Stimulated activated memory B cell treated with anti-CD40 and anti-IgM and Interleukin-4, amounts not matched to agents 10 μg/mL and 1 μg/mL and 100 μg/mL, for 72 hours (primary cell): ENCODE data around the gene EMP2.
"Not testable (repeated sequence)": the region's sequence is repeated elsewhere in the genome, so short reads cannot be mapped to it uniquely, and the experiment has no call there.

Experiments used
- ATAC-seq: fragments of 150-1000 bp; cut with Tn5 transposase; 2 replicates; pipeline ENCODE4 v1.10.0; 2021
- H3K27ac Mint-ChIP-seq: one replicate; pipeline ENCODE4 v1.8.0; 2022; ENCODE audit warnings: mild to moderate bottlenecking, mixed read lengths
- H3K27me3 Mint-ChIP-seq: one replicate; pipeline ENCODE4 v1.8.0; 2022; ENCODE audit warnings: mixed read lengths
- H3K36me3 Mint-ChIP-seq: one replicate; pipeline ENCODE4 v1.8.0; 2022; ENCODE audit warnings: mixed read lengths
- H3K4me1 Mint-ChIP-seq: one replicate; pipeline ENCODE4 v1.8.0; 2022; ENCODE audit warnings: mixed read lengths
- H3K4me3 Mint-ChIP-seq: one replicate; pipeline ENCODE4 v1.8.0; 2022; ENCODE audit warnings: mild to moderate bottlenecking, moderate library complexity, mixed read lengths
- H3K9me3 Mint-ChIP-seq: one replicate; pipeline ENCODE4 v1.8.0; 2022; ENCODE audit warnings: mixed read lengths

The EMP2 gene

DNA sequence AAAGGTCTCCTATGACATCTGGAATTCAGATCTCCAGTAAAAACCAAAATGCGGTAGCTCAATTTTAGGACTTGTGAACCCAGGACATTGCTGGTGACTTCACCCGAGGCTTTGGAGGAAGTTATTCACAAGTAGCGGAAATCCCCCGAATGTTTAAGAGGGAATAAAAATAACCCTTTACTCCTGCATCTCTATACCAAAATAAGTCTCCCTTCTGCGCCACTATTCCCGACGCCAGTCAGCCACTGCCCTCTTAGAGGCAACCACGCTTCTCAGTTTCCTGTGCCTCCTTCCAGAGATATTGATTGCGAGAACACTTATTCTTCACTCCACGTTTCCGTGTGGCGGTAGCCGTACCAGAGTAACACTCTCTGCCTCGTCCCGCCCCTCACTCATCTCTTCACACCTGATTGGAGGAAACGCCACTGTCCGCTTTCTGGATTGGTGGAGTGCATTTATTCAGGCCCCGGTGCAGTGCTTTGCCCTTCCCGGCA lies 27.4 kb downstream of the EMP2 start:
- peak overlapping the region; percentile 90 for H3K4me3 Mint-ChIP-seq
- no peaks in the 10 kb centered on the region for H3K27me3 Mint-ChIP-seq
- peak; percentile 95 for ATAC-seq
- H3K27ac Mint-ChIP-seq, result peak overlapping the region; percentile 75
- H3K36me3 Mint-ChIP-seq, result peaks cover 12% of the 10 kb centered on the region
- H3K4me1 Mint-ChIP-seq, result peaks cover 23% of the 10 kb centered on the region
- H3K9me3 Mint-ChIP-seq, result peaks cover 13% of the 10 kb centered on the region

DNA sequence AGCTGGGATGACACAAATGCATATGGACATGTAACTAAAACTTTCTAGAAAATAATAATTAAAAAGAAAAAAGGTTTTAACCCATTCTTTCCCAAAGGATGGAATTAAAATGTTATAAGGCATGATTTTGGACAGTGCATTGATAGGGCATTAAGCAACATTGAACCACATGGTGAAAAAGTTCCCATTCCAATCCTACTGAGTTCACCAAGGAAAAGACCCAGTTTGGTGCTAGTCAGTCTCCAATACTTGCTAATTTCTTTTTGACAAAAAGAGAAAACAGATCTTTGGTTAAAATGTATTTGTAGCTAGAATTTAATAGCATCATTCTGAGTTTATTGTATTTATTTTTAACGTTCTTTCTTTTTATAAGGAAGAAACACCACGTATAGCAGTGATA lies 28.1 kb downstream of the EMP2 start:
- H3K27me3 Mint-ChIP-seq, result peaks cover 5% of the 10 kb centered on the region
- H3K4me1 Mint-ChIP-seq, result peaks cover 23% of the 10 kb centered on the region
- no peak for ATAC-seq
- peaks cover 17% of the 10 kb centered on the region for H3K36me3 Mint-ChIP-seq
- peak overlapping the region; percentile 90 for H3K4me3 Mint-ChIP-seq
- peak overlapping the region; percentile 75 for H3K27ac Mint-ChIP-seq
- H3K9me3 Mint-ChIP-seq, result peaks cover 17% of the 10 kb centered on the region

DNA sequence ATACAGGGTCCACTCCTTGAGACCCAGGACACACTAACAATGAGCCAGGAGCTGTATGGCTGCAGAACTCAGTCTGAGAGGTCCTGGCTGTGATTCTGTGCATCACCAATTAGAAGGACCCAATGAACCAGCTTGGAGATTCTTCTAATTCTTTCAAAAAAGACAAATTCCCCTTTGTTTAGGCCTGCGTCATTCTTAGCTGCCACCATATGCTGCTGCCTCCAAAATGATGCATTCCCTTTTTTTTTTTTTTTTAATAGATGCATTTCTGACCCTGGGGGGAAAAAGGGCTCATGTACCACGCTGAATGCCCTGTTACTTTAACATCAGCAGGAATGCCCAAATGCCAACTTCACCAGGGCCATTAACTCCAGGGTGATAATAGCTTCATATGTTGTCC lies 28.5 kb downstream of the EMP2 start:
- H3K27ac Mint-ChIP-seq, result no peak overlapping the region
- H3K9me3 Mint-ChIP-seq, result peaks cover 19% of the 10 kb centered on the region
- peaks cover 19% of the 10 kb centered on the region for H3K36me3 Mint-ChIP-seq
- ATAC-seq, result no peak
- H3K4me1 Mint-ChIP-seq, result peaks cover 23% of the 10 kb centered on the region
- peaks cover 8% of the 10 kb centered on the region for H3K27me3 Mint-ChIP-seq
- no peak overlapping the region for H3K4me3 Mint-ChIP-seq

DNA sequence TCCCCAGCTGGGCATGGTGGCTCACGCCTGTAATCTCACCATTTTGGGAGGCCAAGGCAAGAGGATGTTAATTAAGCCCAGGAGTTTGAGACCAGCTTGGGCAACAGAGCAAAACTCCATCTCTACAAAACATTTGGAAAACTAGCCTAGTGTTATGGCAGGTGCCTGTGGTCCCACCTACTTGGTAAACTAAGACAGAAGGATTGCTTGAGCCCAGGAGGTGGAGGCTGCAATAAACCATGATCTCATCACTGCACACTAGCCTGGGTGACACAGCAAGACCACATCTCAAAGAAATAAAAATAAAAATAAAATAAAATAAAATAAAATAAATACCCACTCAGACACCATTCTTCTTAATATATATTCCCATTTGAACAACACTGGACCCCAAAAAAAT lies 32.0 kb downstream of the EMP2 start:
- peaks cover 10% of the 10 kb centered on the region for H3K4me1 Mint-ChIP-seq
- no peak overlapping the region for H3K4me3 Mint-ChIP-seq
- H3K27ac Mint-ChIP-seq, result no peak overlapping the region
- peaks cover 12% of the 10 kb centered on the region for H3K9me3 Mint-ChIP-seq
- peaks cover 11% of the 10 kb centered on the region for H3K36me3 Mint-ChIP-seq
- ATAC-seq, result no peak
- H3K27me3 Mint-ChIP-seq, result peaks cover 13% of the 10 kb centered on the region

DNA sequence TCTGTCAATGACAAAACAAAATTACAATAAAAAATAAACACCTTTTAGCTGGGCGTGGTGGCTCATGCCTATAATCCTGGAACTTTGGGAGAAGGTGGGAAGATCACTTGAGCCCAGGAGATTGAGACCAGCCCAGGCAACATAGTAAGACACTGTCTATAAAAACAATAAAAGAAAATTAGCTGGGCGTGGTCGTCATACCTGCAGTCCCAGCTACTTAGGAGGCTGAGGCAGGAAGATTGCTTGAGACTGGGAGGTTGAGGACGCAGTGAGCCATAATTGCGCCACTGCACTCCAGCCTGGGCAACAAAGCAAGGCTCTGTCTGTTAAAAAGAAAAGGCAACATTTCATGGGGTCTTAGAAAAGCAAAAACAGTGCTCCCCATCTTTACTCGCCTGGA lies 32.7 kb downstream of the EMP2 start:
- peaks cover 18% of the 10 kb centered on the region for H3K27me3 Mint-ChIP-seq
- H3K9me3 Mint-ChIP-seq, result peaks cover 12% of the 10 kb centered on the region
- H3K36me3 Mint-ChIP-seq, result peaks cover 11% of the 10 kb centered on the region

DNA sequence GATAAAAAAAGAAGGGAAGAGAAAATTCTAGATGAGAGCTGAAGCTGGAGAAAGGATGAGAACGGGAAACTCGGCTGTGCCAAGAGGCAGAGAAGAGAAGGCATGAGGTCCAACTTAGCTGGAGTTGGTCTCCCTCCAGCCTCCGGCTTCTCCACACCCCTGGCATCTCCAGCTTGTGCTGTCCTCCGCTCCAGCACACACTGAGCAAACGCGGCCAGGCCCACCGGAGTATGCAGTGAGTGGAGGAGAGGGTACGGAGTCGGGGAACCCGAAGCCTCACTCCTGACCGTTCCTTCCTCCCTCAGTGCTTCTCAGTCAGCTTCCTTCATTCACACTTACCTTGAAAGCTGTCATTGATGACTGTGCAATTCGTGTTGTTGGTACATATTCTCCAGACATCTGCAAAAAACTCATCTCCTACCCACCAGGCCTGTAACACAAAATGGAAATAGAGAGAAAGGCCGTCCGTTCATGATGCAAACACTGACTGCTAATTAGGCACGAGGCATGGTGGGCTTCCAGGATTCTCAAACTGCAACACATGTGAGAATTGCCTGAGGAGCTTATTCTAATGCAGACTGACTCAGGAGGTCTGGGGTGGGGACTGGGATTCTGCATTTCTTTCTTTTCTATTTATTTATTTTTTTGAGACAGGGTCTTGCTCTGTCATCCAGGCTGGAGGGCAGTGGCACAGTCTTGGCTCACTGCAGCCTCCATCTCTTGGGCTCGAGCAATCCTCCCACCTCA lies 37.0 kb downstream of the EMP2 start:
- no peaks in the 10 kb centered on the region for H3K4me1 Mint-ChIP-seq
- no peak overlapping the region for H3K4me3 Mint-ChIP-seq
- H3K27me3 Mint-ChIP-seq, result peaks cover 18% of the 10 kb centered on the region
- no peak overlapping the region for H3K27ac Mint-ChIP-seq
- H3K36me3 Mint-ChIP-seq, result peaks cover 11% of the 10 kb centered on the region
- no peak for ATAC-seq
- peaks cover 7% of the 10 kb centered on the region for H3K9me3 Mint-ChIP-seq

More for the DNA sequence above, 32.7 kb downstream of the EMP2 start:
- Mint-ChIP-seq H3K4me3 (no peak overlapping the region), H3K4me1 (peaks cover 3% of the 10 kb centered on the region), H3K27ac (no peak overlapping the region)
- ATAC-seq, result no peak

DNA sequence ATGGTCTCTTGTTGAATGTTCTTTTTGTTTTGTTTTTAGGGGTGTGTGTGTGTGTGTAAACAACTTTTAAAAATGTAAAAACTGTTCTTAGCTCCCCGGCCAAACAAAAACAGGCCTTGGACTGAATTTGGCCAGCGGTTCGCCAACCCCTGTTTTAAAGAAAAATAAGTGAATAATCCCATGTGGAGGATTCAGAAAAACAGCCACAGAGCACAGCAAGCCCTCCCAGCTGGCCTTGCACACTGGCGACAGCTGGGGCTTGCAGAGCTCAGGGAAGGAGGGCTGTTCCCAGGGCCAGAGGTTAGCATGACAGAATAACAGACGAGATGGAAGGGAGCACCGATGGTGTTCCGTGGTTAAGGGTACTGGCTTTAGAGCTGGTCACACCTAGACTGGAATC lies 39.0 kb downstream of the EMP2 start:
- no peak overlapping the region for H3K4me3 Mint-ChIP-seq

DNA sequence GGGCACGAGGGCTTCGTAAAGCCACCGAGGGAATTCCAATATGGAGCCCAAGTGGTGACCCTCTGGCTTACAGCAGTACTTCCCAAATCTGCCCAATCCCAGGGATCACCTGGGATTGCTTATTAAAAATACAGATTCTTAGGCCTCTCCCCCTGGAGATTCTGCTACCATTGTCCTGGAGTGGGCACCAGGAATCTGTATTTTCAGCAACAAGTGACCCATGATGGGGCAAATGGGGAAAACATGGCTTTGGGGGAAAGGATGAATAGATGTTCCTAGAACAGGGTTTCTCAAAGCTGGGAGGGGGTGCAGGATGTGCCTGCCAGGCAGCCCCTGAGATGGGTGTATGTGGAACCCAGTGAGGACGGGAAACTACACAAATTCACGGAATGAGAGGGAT lies 40.6 kb downstream of the EMP2 start:
- Mint-ChIP-seq H3K4me1 (peaks cover 6% of the 10 kb centered on the region), H3K27ac (no peak overlapping the region), H3K36me3 (no peaks in the 10 kb centered on the region), H3K4me3 (no peak overlapping the region), H3K27me3 (peaks cover 10% of the 10 kb centered on the region), H3K9me3 (no peaks in the 10 kb centered on the region)
- no peak for ATAC-seq

More for the DNA sequence above, 39.0 kb downstream of the EMP2 start:
- H3K4me1 Mint-ChIP-seq, result peaks cover 4% of the 10 kb centered on the region
- no peaks in the 10 kb centered on the region for H3K9me3 Mint-ChIP-seq
- no peaks in the 10 kb centered on the region for H3K36me3 Mint-ChIP-seq
- no peak for ATAC-seq
- H3K27me3 Mint-ChIP-seq, result peaks cover 10% of the 10 kb centered on the region
- H3K27ac Mint-ChIP-seq, result no peak overlapping the region

DNA sequence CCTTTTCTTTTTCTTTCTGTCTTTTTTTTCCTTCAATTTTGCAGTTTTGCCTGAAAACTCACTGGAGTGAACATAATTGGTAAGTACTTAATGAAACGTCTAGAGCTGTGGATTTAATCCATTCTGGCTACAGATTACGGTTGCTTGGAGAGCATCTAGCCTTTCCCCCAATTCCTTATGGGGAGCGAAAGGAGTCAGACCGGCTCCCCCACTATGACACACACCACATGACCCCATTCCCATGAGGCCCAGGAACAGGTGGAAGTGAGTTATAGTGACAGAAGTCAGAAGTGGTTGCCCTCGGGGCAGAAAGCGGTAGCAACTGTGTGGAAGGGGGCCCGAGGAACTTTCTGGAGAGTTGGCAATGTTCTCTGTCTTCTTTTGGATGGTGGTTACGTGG lies 41.2 kb downstream of the EMP2 start:
- no peak overlapping the region for H3K4me3 Mint-ChIP-seq
- H3K27ac Mint-ChIP-seq, result no peak overlapping the region
- H3K9me3 Mint-ChIP-seq, result no peaks in the 10 kb centered on the region
- no peak for ATAC-seq
- peaks cover 10% of the 10 kb centered on the region for H3K27me3 Mint-ChIP-seq
- H3K36me3 Mint-ChIP-seq, result no peaks in the 10 kb centered on the region
- H3K4me1 Mint-ChIP-seq, result peaks cover 6% of the 10 kb centered on the region

DNA sequence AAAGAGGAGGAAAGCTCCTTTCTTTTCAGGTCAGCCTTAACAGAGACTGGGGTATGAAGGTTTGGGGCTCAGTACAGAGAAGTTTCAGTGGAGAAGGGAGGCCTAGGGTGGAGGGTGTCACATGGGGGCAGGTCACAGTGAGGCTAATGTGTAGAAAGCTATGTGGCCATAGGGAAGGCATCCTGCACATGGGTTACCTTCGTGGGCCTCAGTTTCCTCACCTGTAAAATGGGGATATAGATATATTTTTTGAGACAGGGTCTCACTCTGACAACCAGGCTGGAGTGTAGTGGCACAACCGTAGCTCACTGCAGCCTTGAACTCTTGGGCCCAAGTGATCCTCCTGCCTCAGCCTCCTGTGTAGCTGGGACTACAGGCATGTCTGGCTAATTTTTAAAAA lies 41.8 kb downstream of the EMP2 start:
- no peak for ATAC-seq
- Mint-ChIP-seq H3K4me1 (peaks cover 6% of the 10 kb centered on the region), H3K27ac (no peak overlapping the region), H3K27me3 (peaks cover 8% of the 10 kb centered on the region), H3K4me3 (no peak overlapping the region), H3K36me3 (no peaks in the 10 kb centered on the region), H3K9me3 (no peaks in the 10 kb centered on the region)

DNA sequence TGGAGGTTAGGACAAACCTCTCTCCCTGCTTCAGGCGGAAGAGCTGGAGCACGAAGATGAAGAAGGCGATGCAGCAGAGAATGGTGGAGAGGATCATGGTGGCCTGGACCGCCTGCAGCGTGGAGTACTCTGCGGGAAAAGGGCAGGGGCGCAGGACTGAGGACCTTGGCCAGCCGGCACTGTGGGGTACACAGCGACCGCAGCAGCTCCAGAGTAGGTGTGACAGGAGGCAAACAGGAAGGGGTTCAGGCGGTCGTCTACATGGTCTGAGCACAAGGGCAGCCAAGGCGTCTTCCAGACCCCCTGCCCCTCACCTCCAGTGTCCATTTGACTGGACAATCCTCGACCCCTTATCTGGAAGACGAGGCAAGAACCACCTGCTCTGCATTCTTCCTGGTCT lies 42.5 kb downstream of the EMP2 start:
- H3K4me3 Mint-ChIP-seq, result no peak overlapping the region
- H3K27me3 Mint-ChIP-seq, result peaks cover 1% of the 10 kb centered on the region
- H3K27ac Mint-ChIP-seq, result no peak overlapping the region
- no peak for ATAC-seq
- no peaks in the 10 kb centered on the region for H3K36me3 Mint-ChIP-seq
- H3K4me1 Mint-ChIP-seq, result peaks cover 6% of the 10 kb centered on the region
- H3K9me3 Mint-ChIP-seq, result no peaks in the 10 kb centered on the region

DNA sequence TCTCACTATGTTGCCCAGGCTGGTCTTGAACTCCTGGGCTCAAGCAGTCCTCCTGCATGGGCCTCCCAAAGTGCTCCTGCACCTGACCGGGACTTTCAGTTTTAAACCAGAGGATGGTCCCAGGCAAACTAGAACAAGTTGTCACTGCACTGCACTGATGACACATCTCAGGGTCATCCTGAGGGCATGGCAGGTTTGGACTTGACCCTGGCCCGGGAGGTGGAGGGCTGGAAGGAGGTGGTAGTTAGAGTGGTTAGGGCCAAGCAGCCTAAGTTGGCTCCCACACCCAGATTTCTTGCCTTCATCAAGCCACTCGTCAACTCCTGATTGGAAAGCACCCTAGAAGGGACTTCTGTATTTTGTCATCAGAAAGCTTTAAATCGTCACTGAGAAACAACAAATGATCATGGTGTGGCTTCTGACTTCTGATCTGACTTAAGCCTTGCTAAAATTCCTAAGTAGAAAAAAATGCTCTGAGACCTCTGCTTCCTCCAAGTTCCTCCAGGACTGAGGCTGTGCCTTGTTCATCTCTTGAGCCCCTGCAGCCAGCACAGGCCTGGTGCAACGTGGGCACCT lies 43.5 kb downstream of the EMP2 start:
- H3K4me1 Mint-ChIP-seq, result peaks cover 6% of the 10 kb centered on the region
- no peak for ATAC-seq
- no peak overlapping the region for H3K27ac Mint-ChIP-seq
- H3K27me3 Mint-ChIP-seq, result no peaks in the 10 kb centered on the region
- H3K4me3 Mint-ChIP-seq, result no peak overlapping the region
- H3K36me3 Mint-ChIP-seq, result no peaks in the 10 kb centered on the region
- H3K9me3 Mint-ChIP-seq, result no peaks in the 10 kb centered on the region

DNA sequence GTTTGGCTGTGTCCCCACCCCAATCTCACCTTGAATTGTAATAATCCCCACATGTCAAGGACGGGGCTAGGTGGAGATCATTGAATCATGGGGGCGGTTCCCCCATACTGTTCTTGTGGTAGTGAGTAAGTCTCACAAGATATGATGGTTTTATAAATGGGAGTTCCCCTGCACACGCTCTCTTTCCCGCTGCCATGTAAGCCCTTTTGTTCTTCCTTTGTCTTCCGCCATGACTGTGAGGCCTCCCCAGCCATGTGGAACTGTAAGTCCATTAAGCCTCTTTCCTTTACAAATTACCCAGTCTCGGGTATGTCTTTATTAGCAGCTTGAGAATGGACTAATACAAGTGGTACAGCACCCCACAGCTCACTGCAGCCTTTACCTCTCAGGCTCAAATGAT lies 44.1 kb downstream of the EMP2 start:
- not testable (repeated sequence) for H3K4me3 Mint-ChIP-seq, H3K27ac Mint-ChIP-seq, H3K9me3 Mint-ChIP-seq, H3K4me1 Mint-ChIP-seq, H3K36me3 Mint-ChIP-seq, H3K27me3 Mint-ChIP-seq, ATAC-seq

DNA sequence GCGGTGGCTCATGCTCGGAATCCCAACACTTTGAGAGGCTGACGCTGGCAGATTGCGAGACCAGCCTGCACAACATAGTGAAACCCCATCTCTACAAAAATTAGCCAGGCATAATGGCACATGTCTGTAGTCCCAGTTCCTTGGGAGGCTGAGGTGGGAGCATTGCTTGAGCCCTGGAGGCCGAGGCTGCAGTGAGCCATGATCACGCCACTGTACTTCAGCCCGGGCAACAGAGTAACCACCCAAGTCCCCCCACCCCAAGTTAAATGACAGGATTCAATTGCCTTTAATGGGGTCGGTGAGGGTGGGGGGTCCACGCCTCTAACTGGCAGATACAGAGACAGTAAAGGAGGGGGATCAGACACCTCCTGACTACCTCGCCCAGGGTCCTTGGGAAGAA lies 44.9 kb downstream of the EMP2 start:
- no peak overlapping the region for H3K4me3 Mint-ChIP-seq
- ATAC-seq, result no peak
- no peaks in the 10 kb centered on the region for H3K36me3 Mint-ChIP-seq
- H3K9me3 Mint-ChIP-seq, result no peaks in the 10 kb centered on the region
- no peak overlapping the region for H3K27ac Mint-ChIP-seq
- H3K4me1 Mint-ChIP-seq, result peaks cover 6% of the 10 kb centered on the region
- no peaks in the 10 kb centered on the region for H3K27me3 Mint-ChIP-seq

DNA sequence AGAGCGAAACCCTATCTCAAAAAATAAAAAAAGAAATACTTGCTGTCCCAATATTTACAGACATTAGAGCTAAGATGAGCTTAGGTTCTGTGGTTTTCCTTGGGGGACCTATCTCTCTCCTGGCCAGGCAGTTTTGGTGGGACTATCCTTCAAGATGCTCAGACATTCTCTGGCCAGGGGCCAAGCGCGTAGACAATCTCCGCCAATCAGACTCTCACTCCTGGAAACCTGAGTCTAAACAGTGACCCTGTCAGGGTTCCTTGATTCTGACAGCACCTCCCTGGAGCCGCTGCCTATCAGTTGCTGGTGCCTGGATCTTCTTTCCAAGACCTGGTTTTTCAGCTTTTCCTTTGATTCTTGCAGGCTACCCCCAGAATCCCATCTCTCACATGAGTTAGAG lies 45.6 kb downstream of the EMP2 start:
- Mint-ChIP-seq H3K4me1 (peaks cover 6% of the 10 kb centered on the region), H3K36me3 (no peaks in the 10 kb centered on the region), H3K9me3 (no peaks in the 10 kb centered on the region), H3K4me3 (no peak overlapping the region), H3K27me3 (no peaks in the 10 kb centered on the region), H3K27ac (no peak overlapping the region)
- ATAC-seq, result no peak

DNA sequence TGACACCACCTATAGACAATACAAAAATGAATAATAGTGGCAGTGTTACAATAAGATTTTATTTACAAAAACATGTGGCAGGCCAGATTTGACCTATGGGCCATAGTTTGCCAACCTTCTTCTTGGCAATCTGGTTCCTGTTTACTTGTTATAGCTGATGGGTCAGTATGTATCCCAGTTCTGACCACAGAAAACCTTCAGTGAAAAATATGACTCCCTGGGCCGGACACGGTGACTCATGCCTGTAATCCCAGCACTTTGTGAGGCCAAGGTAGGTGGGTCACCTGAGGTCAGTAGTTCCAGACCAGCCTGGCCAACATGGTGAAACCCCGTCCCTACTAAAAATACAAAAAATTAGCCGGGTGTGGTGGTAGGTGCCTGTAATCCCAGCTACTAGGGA lies 46.8 kb downstream of the EMP2 start:
- ATAC-seq, H3K27ac Mint-ChIP-seq, H3K36me3 Mint-ChIP-seq, H3K4me3 Mint-ChIP-seq, H3K4me1 Mint-ChIP-seq, H3K9me3 Mint-ChIP-seq, H3K27me3 Mint-ChIP-seq: not testable (repeated sequence)
